GM03348 (cell line): ENCODE data around the gene PLCB1.
"Not testable (repeated sequence)": the region's sequence is repeated elsewhere in the genome, so short reads cannot be mapped to it uniquely, and the experiment has no call there.

Source experiments
- DNase-seq: peaks from one replicate; pipeline ENCODE4 v3.0.0; 2012; ENCODE audit warnings: low spot score

PLCB1 gene

GRCh38 chr20:8547035-8547650, 415.1 kb downstream of the PLCB1 start:
- no peak for DNase-seq

GRCh38 chr20:8547968-8548588, 416.0 kb downstream of the PLCB1 start:
- DNase-seq: no peak

GRCh38 chr20:8549192-8549591, 417.1 kb downstream of the PLCB1 start:
- no peak for DNase-seq

GRCh38 chr20:8557711-8558110, 425.6 kb downstream of the PLCB1 start:
- peak; percentile 24 for DNase-seq

GRCh38 chr20:8562356-8562755, 430.3 kb downstream of the PLCB1 start:
- DNase-seq: no peak

GRCh38 chr20:8568075-8568474, 436.0 kb downstream of the PLCB1 start:
- DNase-seq: peak; percentile 41

- DNase-seq: no peak
Observed at GRCh38 chr20:8569766-8570165, 437.7 kb downstream of the PLCB1 start.

- no peak for DNase-seq
Observed at GRCh38 chr20:8571611-8572010, 439.5 kb downstream of the PLCB1 start.

- no peak for DNase-seq
Observed at GRCh38 chr20:8573686-8574085, 441.6 kb downstream of the PLCB1 start.

GRCh38 chr20:8575114-8575513, 443.0 kb downstream of the PLCB1 start:
- no peak for DNase-seq

GRCh38 chr20:8578161-8578865, 446.2 kb downstream of the PLCB1 start:
- no peak for DNase-seq

GRCh38 chr20:8579035-8579434, 447.0 kb downstream of the PLCB1 start:
- DNase-seq: no peak

- no peak for DNase-seq
Observed at GRCh38 chr20:8581446-8582183, 449.5 kb downstream of the PLCB1 start.

GRCh38 chr20:8583012-8583565, 451.0 kb downstream of the PLCB1 start:
- DNase-seq: no peak

GRCh38 chr20:8583566-8584043, 451.5 kb downstream of the PLCB1 start:
- DNase-seq: peak; percentile 48

GRCh38 chr20:8587251-8587650, 455.2 kb downstream of the PLCB1 start:
- DNase-seq: no peak

- no peak for DNase-seq
Observed at GRCh38 chr20:8587810-8588209, 455.7 kb downstream of the PLCB1 start.

GRCh38 chr20:8589956-8590355, 457.9 kb downstream of the PLCB1 start:
- peak; percentile 30 for DNase-seq

GRCh38 chr20:8600910-8601541, 469.0 kb downstream of the PLCB1 start:
- DNase-seq: not testable (repeated sequence)

GRCh38 chr20:8601542-8601912, 469.5 kb downstream of the PLCB1 start:
- DNase-seq: no peak

GRCh38 chr20:8602389-8603116, 470.5 kb downstream of the PLCB1 start:
- peak; percentile 33 for DNase-seq
